ENCODE measurements around the gene KCNIP1. TPM values are rescaled to one million over a fixed set of nuclear protein-coding genes. Genes with fewer than 3 reads are reported as not detected.

Gene KCNIP1
- total RNA-seq, 1 donor = not detected

GRCh38 chr5:170694911-170695310 lies 191.1 kb downstream of the KCNIP1 start:
- DNase-seq (ENCODE audit: insufficient read length, low spot score, missing footprints) = no peak
- no peaks in the 10 kb centered on the region for H3K9me3 ChIP-seq (ENCODE audit: low read depth, low read length)
- H3K27me3 ChIP-seq (ENCODE audit: insufficient read depth, low read length) = no peaks in the 10 kb centered on the region
- no peak overlapping the region for H3K27ac ChIP-seq (ENCODE audit: low read depth, low read length)
- no peak for TF ChIP-seq CTCF (IDR thresholded peaks at IDR 0.05; ENCODE audit: extremely low read depth, low read depth, low read length)
- no peaks in the 10 kb centered on the region for H3K4me1 ChIP-seq (ENCODE audit: insufficient read depth, low read length)
- H3K79me2 ChIP-seq (ENCODE audit: insufficient read depth, low read length) = no peaks in the 10 kb centered on the region
- no peak overlapping the region for H3K4me3 ChIP-seq (ENCODE audit: insufficient read depth, low read length)
- H4K20me1 ChIP-seq (ENCODE audit: insufficient read depth, low read length) = no peaks in the 10 kb centered on the region
- no peaks in the 10 kb centered on the region for H3K36me3 ChIP-seq (ENCODE audit: insufficient read depth, low read length)
- H3K4me2 ChIP-seq (ENCODE audit: insufficient read depth, low read length) = no peak overlapping the region
- no peak overlapping the region for H2AFZ ChIP-seq (ENCODE audit: low read length)

GRCh38 chr5:170697031-170697430 lies 193.2 kb downstream of the KCNIP1 start:
- Histone ChIP-seq H4K20me1 (ENCODE audit: insufficient read depth, low read length) (no peaks in the 10 kb centered on the region), H3K27me3 (ENCODE audit: insufficient read depth, low read length) (no peaks in the 10 kb centered on the region), H3K36me3 (ENCODE audit: insufficient read depth, low read length) (no peaks in the 10 kb centered on the region), H3K4me2 (ENCODE audit: insufficient read depth, low read length) (no peak overlapping the region), H3K9me3 (ENCODE audit: low read depth, low read length) (no peaks in the 10 kb centered on the region), H3K79me2 (ENCODE audit: insufficient read depth, low read length) (no peaks in the 10 kb centered on the region), H3K4me1 (ENCODE audit: insufficient read depth, low read length) (no peaks in the 10 kb centered on the region), H2AFZ (ENCODE audit: low read length) (no peak overlapping the region), H3K27ac (ENCODE audit: low read depth, low read length) (no peak overlapping the region), H3K4me3 (ENCODE audit: insufficient read depth, low read length) (no peak overlapping the region)
- no peak for DNase-seq (ENCODE audit: insufficient read length, low spot score, missing footprints)
- no peak for TF ChIP-seq CTCF (IDR thresholded peaks at IDR 0.05; ENCODE audit: extremely low read depth, low read depth, low read length)

- no peak for TF ChIP-seq CTCF (IDR thresholded peaks at IDR 0.05; ENCODE audit: extremely low read depth, low read depth, low read length)
- Histone ChIP-seq H4K20me1 (ENCODE audit: insufficient read depth, low read length) (no peaks in the 10 kb centered on the region), H3K4me3 (ENCODE audit: insufficient read depth, low read length) (no peak overlapping the region), H3K4me1 (ENCODE audit: insufficient read depth, low read length) (no peaks in the 10 kb centered on the region), H3K4me2 (ENCODE audit: insufficient read depth, low read length) (no peak overlapping the region), H3K27me3 (ENCODE audit: insufficient read depth, low read length) (no peaks in the 10 kb centered on the region), H3K27ac (ENCODE audit: low read depth, low read length) (no peak overlapping the region), H3K36me3 (ENCODE audit: insufficient read depth, low read length) (no peaks in the 10 kb centered on the region), H3K9me3 (ENCODE audit: low read depth, low read length) (no peaks in the 10 kb centered on the region), H2AFZ (ENCODE audit: low read length) (no peak overlapping the region), H3K79me2 (ENCODE audit: insufficient read depth, low read length) (no peaks in the 10 kb centered on the region)
- DNase-seq (ENCODE audit: insufficient read length, low spot score, missing footprints) = no peak
These were observed 196.7 kb downstream of the KCNIP1 start for GRCh38 chr5:170700503-170700902.

GRCh38 chr5:170701334-170701733 lies 197.5 kb downstream of the KCNIP1 start:
- Histone ChIP-seq H3K4me1 (ENCODE audit: insufficient read depth, low read length) (no peaks in the 10 kb centered on the region), H3K36me3 (ENCODE audit: insufficient read depth, low read length) (no peaks in the 10 kb centered on the region)

More at GRCh38 chr5:170701334-170701733, 197.5 kb downstream of the KCNIP1 start:
- H2AFZ ChIP-seq (ENCODE audit: low read length) = no peak overlapping the region
- no peak overlapping the region for H3K27ac ChIP-seq (ENCODE audit: low read depth, low read length)
- H3K4me3 ChIP-seq (ENCODE audit: insufficient read depth, low read length) = no peak overlapping the region
- no peak for DNase-seq (ENCODE audit: insufficient read length, low spot score, missing footprints)
- no peak for TF ChIP-seq CTCF (IDR thresholded peaks at IDR 0.05; ENCODE audit: extremely low read depth, low read depth, low read length)
- H3K79me2 ChIP-seq (ENCODE audit: insufficient read depth, low read length) = no peaks in the 10 kb centered on the region
- no peak overlapping the region for H3K4me2 ChIP-seq (ENCODE audit: insufficient read depth, low read length)
- no peaks in the 10 kb centered on the region for H3K27me3 ChIP-seq (ENCODE audit: insufficient read depth, low read length)
- H4K20me1 ChIP-seq (ENCODE audit: insufficient read depth, low read length) = no peaks in the 10 kb centered on the region
- H3K9me3 ChIP-seq (ENCODE audit: low read depth, low read length) = no peaks in the 10 kb centered on the region

Data from osteoblast (primary cell).